Stomach smooth muscle (tissue), 2 donors: ENCODE results near the gene LIF.
"Not testable (repeated sequence)": the region's sequence is repeated elsewhere in the genome, so short reads cannot be mapped to it uniquely, and the experiment has no call there.

Experiments
- H3K27ac ChIP-seq: one replicate; pipeline ENCODE4 v1.7.0; 2013; ENCODE audit warnings: mild to moderate bottlenecking, low read length, inconsistent platforms
- H3K27me3 ChIP-seq, 2 donors: one replicate each; pipeline ENCODE4 v1.7.0; 2013; ENCODE audit warnings: low read length in 2 of 2; ENCODE audit not compliant: insufficient read depth in 2 of 2, control insufficient read depth in 1 of 2
- H3K36me3 ChIP-seq, 2 donors: one replicate each; pipeline ENCODE4 v1.7.0; 2013; ENCODE audit warnings: low read length in 2 of 2; ENCODE audit not compliant: control insufficient read depth in 2 of 2, insufficient read depth in 2 of 2
- H3K4me1 ChIP-seq: one replicate; pipeline ENCODE4 v1.7.0; 2013; ENCODE audit warnings: low read length; ENCODE audit not compliant: control insufficient read depth, insufficient read depth
- H3K4me3 ChIP-seq, 2 donors: one replicate each; pipeline ENCODE4 v1.7.0; 2013; ENCODE audit warnings: low read length in 2 of 2
- H3K9ac ChIP-seq, 2 donors: one replicate each; pipeline ENCODE4 v1.7.0; 2013; ENCODE audit warnings: low read length in 2 of 2, mild to moderate bottlenecking in 1 of 2
- H3K9me3 ChIP-seq, 2 donors: one replicate each; pipeline ENCODE4 v1.7.0; 2013; ENCODE audit warnings: low read length in 2 of 2; ENCODE audit not compliant: control insufficient read depth in 2 of 2
- donor health status: healthy.
- donor health status: Pancreatic carcinoma.

The LIF gene

DNA sequence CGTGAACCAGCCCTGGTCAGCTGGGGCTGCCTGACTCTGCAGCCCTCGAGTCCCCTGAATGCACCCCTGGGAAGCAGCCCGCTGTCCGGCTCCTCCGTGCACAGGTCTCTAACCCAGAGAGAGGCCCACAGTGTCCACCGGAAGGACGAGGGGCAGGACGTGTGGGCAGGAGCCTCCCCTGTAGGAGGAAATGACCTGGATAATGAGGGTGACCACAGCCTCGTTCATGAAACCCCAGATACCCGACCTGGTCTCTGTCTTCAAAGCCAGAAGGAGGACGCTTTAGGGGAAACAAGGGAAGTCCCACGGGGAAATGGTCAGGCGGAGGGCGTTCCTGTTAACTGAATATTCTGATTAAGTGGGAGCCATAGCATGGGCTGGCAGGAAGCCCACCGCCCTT, 23.3 kb downstream of the LIF start:
- Histone ChIP-seq H3K4me1 (no peaks in the 10 kb centered on the region), H3K9ac (no peak overlapping the region), H3K27me3 (peaks cover 5 to 8% of the 10 kb centered on the region in 2 donors), H3K9me3 (no peaks in the 10 kb centered on the region), H3K27ac (no peak overlapping the region), H3K36me3 (no peaks in the 10 kb centered on the region), H3K4me3 (no peak overlapping the region)

DNA sequence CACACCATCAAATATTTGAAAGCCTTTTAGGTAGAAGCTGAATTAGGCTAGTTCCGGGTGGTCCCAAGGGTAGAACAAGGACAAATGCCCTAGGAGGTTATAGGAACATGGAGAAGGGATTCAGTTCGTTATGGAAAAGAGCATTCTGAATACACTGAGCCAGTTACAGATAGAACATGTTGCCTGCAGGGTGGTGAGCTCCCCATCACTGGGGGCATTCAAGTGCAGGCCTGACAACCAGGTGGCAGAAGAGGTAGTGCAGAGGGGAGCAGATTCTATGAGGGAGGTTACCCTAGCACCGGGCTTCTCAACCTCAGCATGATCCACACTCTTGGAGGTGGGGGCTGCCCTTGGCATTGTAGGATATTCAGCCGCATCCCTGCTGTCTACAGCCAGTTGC, 24.2 kb downstream of the LIF start:
- Histone ChIP-seq H3K9me3 (no peaks in the 10 kb centered on the region), H3K4me1 (no peaks in the 10 kb centered on the region), H3K27ac (no peak overlapping the region), H3K4me3 (no peak overlapping the region), H3K27me3 (peaks cover 5 to 8% of the 10 kb centered on the region in 2 donors), H3K36me3 (no peaks in the 10 kb centered on the region), H3K9ac (no peak overlapping the region)

DNA sequence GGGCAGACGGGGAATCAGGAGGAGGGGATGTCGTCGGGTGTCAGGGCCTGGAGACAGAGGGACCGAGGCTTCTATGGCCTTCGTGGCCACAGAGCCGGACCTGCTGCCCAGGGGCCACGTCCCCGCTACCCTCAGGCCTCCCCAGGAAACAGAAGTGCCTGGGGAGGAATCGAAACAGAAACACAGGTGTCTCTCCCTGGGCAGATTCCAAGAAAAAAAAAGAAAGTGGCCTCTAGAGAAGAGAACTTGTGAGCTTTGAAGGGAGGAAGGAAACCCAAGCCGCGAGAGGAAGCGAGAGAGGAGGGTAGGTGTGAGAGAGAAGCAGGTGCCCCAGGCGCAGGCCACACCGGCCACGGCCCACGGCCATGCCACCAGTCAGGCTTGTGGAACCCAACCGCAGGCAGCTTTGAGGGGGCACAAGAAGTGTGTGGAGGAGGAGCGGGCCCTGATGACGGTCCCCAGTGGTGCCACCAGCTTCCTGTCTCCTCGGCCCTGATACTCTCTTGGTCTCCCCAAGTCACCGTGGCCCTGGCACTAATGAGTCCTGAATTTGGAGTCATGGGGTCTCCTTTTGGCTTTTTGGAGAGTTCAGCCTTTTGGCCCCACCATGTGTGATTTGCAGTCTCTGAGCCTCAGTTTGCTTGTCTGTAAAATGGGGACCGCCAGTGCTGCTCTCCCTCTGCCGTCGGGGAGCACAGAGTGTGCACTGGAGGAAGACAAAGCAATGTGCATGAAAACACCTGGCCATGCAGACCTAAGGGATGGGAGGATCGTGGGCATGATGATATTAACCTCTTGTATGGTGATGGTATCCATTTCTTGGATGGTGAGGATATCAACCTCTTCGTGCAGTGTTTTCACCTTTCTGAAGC, 25.2 kb downstream of the LIF start:
- no peak overlapping the region for H3K27ac ChIP-seq
- H3K9me3 ChIP-seq = no peaks in the 10 kb centered on the region
- H3K36me3 ChIP-seq = no peaks in the 10 kb centered on the region
- H3K27me3 ChIP-seq = peaks cover 5 to 8% of the 10 kb centered on the region in 2 donors
- H3K4me1 ChIP-seq = no peaks in the 10 kb centered on the region
- no peak overlapping the region for H3K4me3 ChIP-seq
- no peak overlapping the region for H3K9ac ChIP-seq

DNA sequence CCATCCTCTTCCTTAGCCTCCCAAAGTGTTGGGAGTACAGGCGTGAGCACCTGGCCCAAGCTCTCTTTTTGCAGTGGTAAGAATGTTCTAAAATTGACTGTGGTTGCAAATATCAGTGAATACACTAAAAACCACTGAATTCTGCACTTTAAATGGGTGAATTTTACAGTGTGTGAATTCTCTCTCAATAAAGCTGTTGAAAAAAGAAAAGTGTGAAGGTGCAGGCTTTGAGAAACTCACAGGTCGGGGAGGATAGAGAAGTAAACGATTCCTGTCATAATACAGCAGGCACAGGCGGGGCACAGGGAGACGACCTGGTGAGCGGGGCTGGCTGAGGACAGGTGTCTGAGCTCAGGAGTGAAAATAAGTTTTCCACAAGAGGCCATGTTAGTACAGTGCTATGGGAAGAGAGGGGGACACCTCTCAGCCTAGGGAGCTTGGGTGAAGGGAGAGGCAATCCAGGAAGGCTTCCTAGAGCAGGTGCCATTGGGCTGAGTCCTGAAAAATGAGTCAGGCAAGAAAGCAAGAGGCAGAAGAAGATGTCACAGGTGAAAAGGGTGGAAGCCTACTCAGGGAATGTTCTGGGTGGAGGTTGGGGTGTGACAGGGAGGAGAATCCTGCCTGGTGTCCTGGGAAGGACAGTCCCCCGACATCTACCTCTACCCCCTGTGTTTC, 26.1 kb downstream of the LIF start:
- H3K4me1 ChIP-seq = no peaks in the 10 kb centered on the region
- H3K27ac ChIP-seq = no peak overlapping the region

DNA sequence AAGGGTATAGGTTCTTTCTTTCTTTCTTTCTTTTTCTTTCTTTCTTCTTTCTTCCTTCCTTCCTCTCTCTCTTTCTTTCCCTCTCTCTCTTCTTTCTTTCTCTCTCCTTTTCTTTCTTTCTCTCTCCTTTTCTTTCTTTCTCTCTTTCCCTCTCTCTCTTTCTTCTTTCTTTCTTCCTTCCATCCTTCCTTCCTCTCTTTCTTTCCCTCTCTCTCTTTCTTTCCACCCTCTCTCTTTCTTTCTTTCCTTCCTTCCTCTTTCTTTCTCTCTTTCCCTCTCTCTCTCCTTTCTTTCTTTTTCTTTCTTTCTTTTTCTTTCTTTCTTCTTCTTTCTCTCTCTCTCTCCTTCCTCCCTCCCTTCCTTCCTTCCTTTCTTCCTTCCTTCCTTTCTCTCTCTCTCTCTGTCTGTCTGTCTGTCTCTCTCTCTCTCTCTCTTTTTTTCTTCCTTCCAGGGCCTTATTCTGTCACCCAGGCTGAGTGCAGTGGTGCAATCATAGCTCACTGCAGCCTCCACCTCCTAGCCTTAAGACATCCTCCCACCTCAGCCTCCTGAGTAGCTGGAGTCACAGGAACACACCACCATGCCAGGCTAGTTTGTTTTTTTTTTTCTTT, 26.8 kb downstream of the LIF start:
- Histone ChIP-seq H3K9ac (no peak overlapping the region), H3K4me3 (no peak overlapping the region), H3K27ac (no peak overlapping the region), H3K4me1 (no peaks in the 10 kb centered on the region), H3K27me3 (peaks cover 5 to 12% of the 10 kb centered on the region in 2 donors), H3K9me3 (no peaks in the 10 kb centered on the region), H3K36me3 (no peaks in the 10 kb centered on the region)

More for the DNA sequence above, 26.1 kb downstream of the LIF start:
- H3K9ac ChIP-seq = no peak overlapping the region
- H3K9me3 ChIP-seq = no peaks in the 10 kb centered on the region
- no peak overlapping the region for H3K4me3 ChIP-seq
- no peaks in the 10 kb centered on the region for H3K36me3 ChIP-seq
- peaks cover 5 to 9% of the 10 kb centered on the region in 2 donors for H3K27me3 ChIP-seq

GRCh38 chr22:30219049-30219654, 27.4 kb downstream of the LIF start:
- Histone ChIP-seq H3K9me3 (no peaks in the 10 kb centered on the region), H3K9ac (no peak overlapping the region), H3K27me3 (peaks cover 5 to 14% of the 10 kb centered on the region in 2 donors), H3K27ac (no peak overlapping the region), H3K4me3 (no peak overlapping the region), H3K36me3 (no peaks in the 10 kb centered on the region), H3K4me1 (no peaks in the 10 kb centered on the region)

DNA sequence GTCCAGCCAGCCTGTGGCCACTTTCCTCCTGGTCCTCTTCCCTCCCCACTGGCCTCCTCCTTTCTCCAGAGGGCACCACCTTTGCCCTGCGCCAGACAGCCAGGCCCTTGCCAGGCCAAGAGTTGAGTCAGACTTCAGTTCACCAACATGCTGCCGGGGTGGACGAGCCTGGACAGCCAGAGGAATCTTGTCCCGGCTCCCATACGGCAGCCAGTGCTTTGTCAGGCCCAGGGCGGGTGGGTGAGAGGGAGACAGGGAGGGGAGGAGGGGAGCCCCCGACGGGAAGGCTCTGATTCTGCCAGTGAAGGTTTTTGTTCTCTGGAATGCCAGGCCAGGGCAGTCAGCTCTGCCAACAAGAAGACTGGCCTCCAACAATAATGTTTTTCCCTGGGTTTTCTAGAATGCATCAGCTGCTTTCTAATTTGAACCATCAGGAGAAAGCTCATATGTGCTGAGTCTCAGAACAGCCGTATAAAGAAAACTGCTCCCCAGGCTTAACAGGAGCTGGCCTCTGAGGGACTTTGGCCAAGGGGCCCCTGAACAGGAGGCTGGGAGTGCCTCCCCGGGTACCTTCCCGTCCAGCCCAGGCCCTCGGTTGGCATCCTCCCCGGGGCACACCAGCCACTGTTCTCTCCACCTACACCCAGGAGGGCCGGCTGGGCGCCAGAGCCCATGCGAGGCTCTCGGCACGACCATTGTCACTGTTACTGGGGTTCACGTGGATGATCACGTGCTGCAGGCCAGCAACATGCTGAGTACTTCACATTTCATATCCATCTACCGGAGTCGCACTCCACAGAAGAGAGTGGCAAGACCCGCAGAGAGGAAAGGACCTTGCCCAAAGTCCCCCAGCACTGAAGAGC, 28.6 kb downstream of the LIF start:
- Histone ChIP-seq H3K36me3 (no peaks in the 10 kb centered on the region), H3K27ac (no peak overlapping the region), H3K27me3 (peaks cover 5 to 14% of the 10 kb centered on the region in 2 donors), H3K4me1 (no peaks in the 10 kb centered on the region), H3K9me3 (no peaks in the 10 kb centered on the region), H3K9ac (no peak overlapping the region), H3K4me3 (no peak overlapping the region)

- Histone ChIP-seq H3K27me3 (peaks cover 5 to 12% of the 10 kb centered on the region in 2 donors), H3K36me3 (no peaks in the 10 kb centered on the region), H3K9ac (no peak overlapping the region), H3K4me3 (no peak overlapping the region), H3K27ac (no peak overlapping the region), H3K9me3 (no peaks in the 10 kb centered on the region), H3K4me1 (no peaks in the 10 kb centered on the region)
Observed at GRCh38 chr22:30216710-30217109, 29.8 kb downstream of the LIF start.

GRCh38 chr22:30216272-30216671, 30.3 kb downstream of the LIF start:
- H3K27me3 ChIP-seq = peaks cover 5 to 11% of the 10 kb centered on the region in 2 donors
- not testable (repeated sequence) for H3K9ac ChIP-seq

More at GRCh38 chr22:30216272-30216671, 30.3 kb downstream of the LIF start:
- H3K9me3 ChIP-seq, H3K27ac ChIP-seq, H3K4me3 ChIP-seq, H3K4me1 ChIP-seq, H3K36me3 ChIP-seq: not testable (repeated sequence)
